Stimulated activated naive CD8-positive, alpha-beta T cell treated with anti-CD3 and anti-CD28 coated beads, Interleukin-15, Interleukin-2, amounts not matched to agents 100 U/mL and 50 U/mL, for 24 hours (primary cell): ENCODE measurements around the gene USP13.
"Not testable (repeated sequence)": the region's sequence is repeated elsewhere in the genome, so short reads cannot be mapped to it uniquely, and the experiment has no call there.

Experiments used
- ATAC-seq: fragments of 150-1000 bp; cut with Tn5 transposase; one replicate; pipeline ENCODE4 v1.10.0; 2021
- DNase-seq: peaks from one replicate; pipeline ENCODE4 v3.0.0; 2021

Gene USP13

GRCh38 chr3:179655236-179655635 is 2.4 kb downstream of the USP13 start:
- no peak for ATAC-seq

GRCh38 chr3:179658606-179659005 is 5.8 kb downstream of the USP13 start:
- DNase-seq (no peak), ATAC-seq (no peak)

More at GRCh38 chr3:179655236-179655635, 2.4 kb downstream of the USP13 start:
- DNase-seq, result no peak

GRCh38 chr3:179660872-179661271 is 8.0 kb downstream of the USP13 start:
- DNase-seq, result no peak
- no peak for ATAC-seq

GRCh38 chr3:179661777-179662176 is 8.9 kb downstream of the USP13 start:
- ATAC-seq (no peak), DNase-seq (no peak)

GRCh38 chr3:179663093-179663492 is 10.3 kb downstream of the USP13 start:
- no peak for ATAC-seq
- no peak for DNase-seq

GRCh38 chr3:179666030-179666429 is 13.2 kb downstream of the USP13 start:
- ATAC-seq (no peak), DNase-seq (no peak)

- ATAC-seq (no peak), DNase-seq (no peak)
These were observed 13.7 kb downstream of the USP13 start for GRCh38 chr3:179666436-179667035.

- no peak for ATAC-seq
- DNase-seq, result no peak
These were observed 15.6 kb downstream of the USP13 start for GRCh38 chr3:179668429-179668828.

GRCh38 chr3:179670311-179670710 is 17.5 kb downstream of the USP13 start:
- DNase-seq (no peak), ATAC-seq (no peak)

- ATAC-seq (no peak), DNase-seq (no peak)
These were observed 18.5 kb downstream of the USP13 start for GRCh38 chr3:179671309-179671708.

GRCh38 chr3:179671747-179672242 is 19.0 kb downstream of the USP13 start:
- DNase-seq, result no peak
- no peak for ATAC-seq

- ATAC-seq, result no peak
- no peak for DNase-seq
These were observed 20.1 kb downstream of the USP13 start for GRCh38 chr3:179672918-179673317.

- ATAC-seq, result no peak
These were observed 20.7 kb downstream of the USP13 start for GRCh38 chr3:179673523-179673922.

GRCh38 chr3:179676081-179676480 is 23.2 kb downstream of the USP13 start:
- ATAC-seq, result no peak
- no peak for DNase-seq

More at GRCh38 chr3:179673523-179673922, 20.7 kb downstream of the USP13 start:
- DNase-seq, result no peak

- no peak for DNase-seq
- no peak for ATAC-seq
These were observed 25.0 kb downstream of the USP13 start for GRCh38 chr3:179677884-179678283.

GRCh38 chr3:179681492-179682263 is 28.8 kb downstream of the USP13 start:
- no peak for ATAC-seq
- DNase-seq, result no peak

GRCh38 chr3:179682426-179683080 is 29.7 kb downstream of the USP13 start:
- DNase-seq (no peak), ATAC-seq (no peak)

GRCh38 chr3:179683286-179683685 is 30.4 kb downstream of the USP13 start:
- not testable (repeated sequence) for DNase-seq, ATAC-seq

- ATAC-seq (no peak), DNase-seq (no peak)
These were observed 35.2 kb downstream of the USP13 start for GRCh38 chr3:179687967-179688535.

GRCh38 chr3:179688850-179689249 is 36.0 kb downstream of the USP13 start:
- no peak for DNase-seq
- no peak for ATAC-seq

GRCh38 chr3:179694731-179695130 is 41.9 kb downstream of the USP13 start:
- ATAC-seq, result no peak

GRCh38 chr3:179695672-179696313 is 43.0 kb downstream of the USP13 start:
- no peak for DNase-seq
- no peak for ATAC-seq

More at GRCh38 chr3:179694731-179695130, 41.9 kb downstream of the USP13 start:
- no peak for DNase-seq
